Subcutaneous abdominal adipose tissue (tissue), 5 donors: Measurements from ENCODE around the gene TNFRSF19.

ENCODE experiments used
- H3K27ac ChIP-seq: one replicate; pipeline ENCODE4 v1.7.0; 2013; ENCODE audit warnings: low read depth, mild to moderate bottlenecking, inconsistent platforms, low read length, moderate library complexity
- H3K27me3 ChIP-seq, 5 donors: one replicate each; pipeline ENCODE4 v1.7.0; 2013; ENCODE audit warnings: low read length in 5 of 5, inconsistent platforms in 1 of 5; ENCODE audit not compliant: control insufficient read depth in 5 of 5, insufficient read depth in 4 of 5
- H3K36me3 ChIP-seq, 5 donors: one replicate each; pipeline ENCODE4 v1.7.0; 2013; ENCODE audit warnings: low read length in 5 of 5; ENCODE audit not compliant: control insufficient read depth in 5 of 5, insufficient read depth in 5 of 5
- H3K4me1 ChIP-seq, 5 donors: one replicate each; pipeline ENCODE4 v1.7.0; 2013; ENCODE audit warnings: low read length in 5 of 5, mild to moderate bottlenecking in 3 of 5, moderate library complexity in 1 of 5; ENCODE audit not compliant: control insufficient read depth in 5 of 5, insufficient read depth in 5 of 5
- H3K4me3 ChIP-seq, 5 donors: one replicate each; pipeline ENCODE4 v1.7.0; 2013; ENCODE audit warnings: low read length in 5 of 5, low read depth in 1 of 5
- H3K9ac ChIP-seq, 5 donors: one replicate each; pipeline ENCODE4 v1.7.0; 2013; ENCODE audit warnings: low read length in 5 of 5, mild to moderate bottlenecking in 4 of 5, moderate library complexity in 3 of 5
- H3K9me3 ChIP-seq, 5 donors: one replicate each; pipeline ENCODE4 v1.7.0; 2013; ENCODE audit warnings: low read length in 5 of 5; ENCODE audit not compliant: control insufficient read depth in 5 of 5
- donor health status: healthy.
- donor health status: healthy.
- donor health status: healthy.
- donor health status: healthy.
- donor health status: healthy.

Gene TNFRSF19

GRCh38 chr13:23621316-23621645 is 51.1 kb downstream of the TNFRSF19 start:
- H3K27ac ChIP-seq: no peak overlapping the region
- no peaks in the 10 kb centered on the region for H3K36me3 ChIP-seq
- no peak overlapping the region for H3K9ac ChIP-seq
- H3K4me3 ChIP-seq: no peak overlapping the region
- no peaks in the 10 kb centered on the region for H3K27me3 ChIP-seq
- no peaks in the 10 kb centered on the region for H3K4me1 ChIP-seq
- peaks cover 0 to 2% (median 0%) of the 10 kb centered on the region in 5 donors for H3K9me3 ChIP-seq

DNA sequence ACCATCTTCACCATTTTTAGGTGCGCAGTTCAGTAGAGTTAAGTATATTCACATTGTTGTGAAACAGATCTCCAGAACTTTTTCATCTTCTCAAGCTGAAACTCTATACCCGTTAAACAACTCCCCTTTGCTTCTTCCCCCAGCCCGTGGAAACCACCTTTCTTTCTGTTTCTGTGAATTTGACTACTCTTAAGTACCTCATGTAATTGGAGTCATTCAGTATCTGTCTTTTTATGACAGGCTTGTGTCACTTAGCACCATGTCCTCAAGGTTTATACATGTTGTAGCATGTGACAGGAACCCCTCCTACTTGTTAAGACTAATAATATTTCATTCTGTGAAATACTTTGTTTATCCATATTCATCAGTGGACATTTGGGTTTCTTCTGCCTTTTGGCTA is 52.8 kb downstream of the TNFRSF19 start:
- Histone ChIP-seq H3K9ac (no peak overlapping the region), H3K4me1 (no peaks in the 10 kb centered on the region), H3K9me3 (peaks cover 0 to 2% (median 0%) of the 10 kb centered on the region in 5 donors), H3K27me3 (no peaks in the 10 kb centered on the region), H3K27ac (no peak overlapping the region), H3K36me3 (no peaks in the 10 kb centered on the region), H3K4me3 (no peak overlapping the region)

DNA sequence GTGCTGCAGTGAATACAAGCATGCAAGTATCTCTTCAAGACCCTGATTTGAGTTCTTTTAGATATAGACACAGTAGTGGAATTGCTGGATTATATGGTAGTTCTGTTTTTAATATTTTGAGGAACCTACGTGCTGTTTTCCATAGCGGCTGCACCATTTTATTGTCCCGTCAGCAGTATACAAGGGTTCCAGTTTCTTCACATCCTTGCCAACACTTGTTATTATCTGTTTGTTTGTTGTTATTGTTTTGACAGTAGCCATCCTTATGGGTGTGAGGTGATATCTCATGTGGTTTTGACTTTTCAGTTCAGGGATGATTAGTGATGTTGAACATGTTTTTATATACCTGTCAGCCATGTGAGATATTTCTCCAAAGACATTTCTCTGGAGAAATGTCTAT is 53.2 kb downstream of the TNFRSF19 start:
- Histone ChIP-seq H3K27me3 (no peaks in the 10 kb centered on the region), H3K36me3 (no peaks in the 10 kb centered on the region), H3K9me3 (peaks cover 0 to 2% (median 0%) of the 10 kb centered on the region in 5 donors), H3K9ac (no peak overlapping the region), H3K27ac (no peak overlapping the region), H3K4me3 (no peak overlapping the region), H3K4me1 (no peaks in the 10 kb centered on the region)

DNA sequence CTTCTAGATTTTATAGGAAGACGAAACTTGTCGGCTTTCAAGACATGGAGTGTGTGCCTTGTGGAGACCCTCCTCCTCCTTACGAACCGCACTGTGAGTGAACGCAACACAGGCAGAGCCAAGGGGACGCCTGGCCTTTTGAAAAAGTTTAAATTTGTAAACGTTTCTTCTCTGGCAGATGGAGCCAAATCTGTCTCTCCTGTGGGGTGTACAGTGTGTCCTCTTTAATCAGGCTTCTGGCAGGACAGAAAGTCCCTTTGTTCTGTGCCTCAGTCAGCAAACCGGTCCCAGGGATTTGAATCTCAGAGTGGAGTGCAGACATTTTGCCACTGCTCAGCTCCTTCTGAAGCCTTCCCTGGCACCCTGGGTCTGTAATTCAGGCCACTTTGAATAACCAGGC is 56.5 kb downstream of the TNFRSF19 start:
- Histone ChIP-seq H3K4me1 (no peaks in the 10 kb centered on the region), H3K36me3 (no peaks in the 10 kb centered on the region), H3K9ac (no peak overlapping the region), H3K9me3 (peaks cover 0 to 2% (median 0%) of the 10 kb centered on the region in 5 donors), H3K27me3 (no peaks in the 10 kb centered on the region), H3K27ac (no peak overlapping the region), H3K4me3 (no peak overlapping the region)

GRCh38 chr13:23627410-23627809 is 57.2 kb downstream of the TNFRSF19 start:
- H3K27me3 ChIP-seq: no peaks in the 10 kb centered on the region
- no peak overlapping the region for H3K27ac ChIP-seq

GRCh38 chr13:23628250-23628649 is 58.0 kb downstream of the TNFRSF19 start:
- H3K27me3 ChIP-seq: no peaks in the 10 kb centered on the region
- H3K4me1 ChIP-seq: no peaks in the 10 kb centered on the region
- H3K27ac ChIP-seq: no peak overlapping the region

More at GRCh38 chr13:23627410-23627809, 57.2 kb downstream of the TNFRSF19 start:
- Histone ChIP-seq H3K4me3 (no peak overlapping the region), H3K9ac (no peak overlapping the region), H3K4me1 (no peaks in the 10 kb centered on the region), H3K9me3 (peaks cover 0 to 2% (median 0%) of the 10 kb centered on the region in 5 donors), H3K36me3 (no peaks in the 10 kb centered on the region)

DNA sequence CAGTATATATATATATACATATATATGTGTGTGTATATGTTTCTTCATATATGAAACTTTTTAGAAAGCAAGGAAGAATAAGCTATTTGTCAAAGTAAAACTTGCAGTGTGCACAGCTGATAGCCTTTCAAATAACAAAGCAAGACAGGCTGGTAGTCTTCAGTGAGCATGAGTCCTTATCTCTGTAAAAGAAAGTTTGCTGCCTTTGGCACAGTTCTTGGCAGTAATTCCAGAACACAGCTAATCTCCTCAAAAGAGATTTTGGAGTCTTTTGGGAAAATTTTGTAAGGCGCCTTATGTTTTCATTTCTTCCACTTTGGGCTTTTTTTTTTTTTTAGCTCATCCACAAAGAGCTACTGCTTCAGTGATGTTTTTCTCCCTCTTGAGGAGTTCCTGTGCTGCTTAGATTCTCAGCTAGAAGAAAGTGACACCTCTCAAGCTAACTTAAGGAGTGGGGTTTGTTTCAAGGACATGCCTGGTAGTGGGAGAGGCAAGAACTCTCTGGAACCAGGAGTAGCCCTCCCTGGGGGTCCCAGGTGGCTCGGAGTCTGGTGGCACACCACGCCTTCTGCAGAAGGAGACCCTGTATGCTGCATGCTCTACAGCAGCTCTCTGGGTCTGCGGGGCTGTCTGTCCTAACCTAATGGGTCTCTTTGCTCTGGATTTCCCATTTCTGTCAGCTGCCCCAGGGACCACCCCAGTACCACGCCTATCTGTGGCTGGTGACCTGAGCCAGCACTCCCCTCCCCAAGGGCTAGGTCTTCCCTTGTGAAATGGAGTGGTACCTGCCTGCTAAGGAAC is 58.8 kb downstream of the TNFRSF19 start:
- H3K4me1 ChIP-seq: no peaks in the 10 kb centered on the region
- H3K9ac ChIP-seq: no peak overlapping the region
- H3K9me3 ChIP-seq: peaks cover 0 to 2% (median 0%) of the 10 kb centered on the region in 5 donors
- no peak overlapping the region for H3K4me3 ChIP-seq
- H3K36me3 ChIP-seq: no peaks in the 10 kb centered on the region
- no peak overlapping the region for H3K27ac ChIP-seq
- no peaks in the 10 kb centered on the region for H3K27me3 ChIP-seq

More at GRCh38 chr13:23628250-23628649, 58.0 kb downstream of the TNFRSF19 start:
- no peaks in the 10 kb centered on the region for H3K36me3 ChIP-seq
- H3K4me3 ChIP-seq: no peak overlapping the region
- no peak overlapping the region for H3K9ac ChIP-seq
- H3K9me3 ChIP-seq: peaks cover 0 to 2% (median 0%) of the 10 kb centered on the region in 5 donors

DNA sequence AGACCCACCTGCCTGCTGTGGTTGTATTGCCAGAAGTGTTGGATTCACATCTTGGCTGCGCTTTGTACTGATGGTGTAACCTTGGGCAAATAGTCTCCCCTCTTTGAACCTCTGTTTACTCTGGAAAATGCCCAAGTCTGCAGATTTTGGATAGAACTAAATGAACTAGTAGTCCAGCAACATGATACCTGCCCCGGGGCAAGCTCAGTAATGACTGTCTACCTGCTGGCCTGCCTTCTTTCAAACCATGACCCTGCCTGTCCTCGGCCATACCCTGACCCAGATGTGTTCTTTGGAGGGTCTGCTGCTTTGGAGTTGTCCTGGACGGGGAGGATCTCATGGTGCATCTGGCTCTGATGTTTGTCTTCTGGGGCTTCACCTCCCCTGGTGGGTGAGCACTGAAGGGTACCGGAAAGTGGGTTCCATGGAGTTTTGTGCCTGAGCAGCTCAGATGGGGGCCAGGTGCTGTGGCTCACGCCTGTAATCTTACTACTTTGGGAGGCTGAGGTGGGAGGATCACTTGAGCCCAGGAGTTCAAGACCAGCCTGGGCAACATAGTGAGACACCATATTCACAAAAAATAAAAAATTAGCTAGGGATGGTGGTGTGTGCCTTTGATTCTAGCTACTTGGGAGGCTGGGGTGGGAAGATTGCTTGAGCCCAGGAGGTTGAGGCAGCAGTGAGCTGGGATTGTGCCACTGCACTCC is 59.5 kb downstream of the TNFRSF19 start:
- no peak overlapping the region for H3K27ac ChIP-seq
- H3K4me1 ChIP-seq: no peaks in the 10 kb centered on the region
- H3K27me3 ChIP-seq: no peaks in the 10 kb centered on the region
- no peaks in the 10 kb centered on the region for H3K9me3 ChIP-seq
- H3K36me3 ChIP-seq: no peaks in the 10 kb centered on the region
- H3K9ac ChIP-seq: no peak overlapping the region
- no peak overlapping the region for H3K4me3 ChIP-seq

- no peak overlapping the region for H3K27ac ChIP-seq
These were observed 60.3 kb downstream of the TNFRSF19 start for GRCh38 chr13:23630349-23631093.

More at GRCh38 chr13:23630349-23631093, 60.3 kb downstream of the TNFRSF19 start:
- Histone ChIP-seq H3K4me1 (no peaks in the 10 kb centered on the region), H3K9ac (no peak overlapping the region), H3K4me3 (no peak overlapping the region), H3K9me3 (no peaks in the 10 kb centered on the region), H3K36me3 (no peaks in the 10 kb centered on the region), H3K27me3 (no peaks in the 10 kb centered on the region)
